Measurements from ENCODE around the gene AOC3. TPM values are rescaled to one million over a fixed set of nuclear protein-coding genes. Genes with fewer than 3 reads are reported as not detected.

The AOC3 gene
- total and polyA plus RNA-seq, 2 of the 8 experiments (the other 6 are each of a cell fraction or from before 2014, with no cell fraction given), result 2.5 to 2.7 TPM

GRCh38 chr17:42872251-42872965 lies 21.4 kb downstream of the AOC3 start:
- H3K4ac ChIP-seq (replicated peaks; ENCODE audit: insufficient read length, low read depth, low read length), result no peak overlapping the region
- no peak overlapping the region for H4K91ac ChIP-seq (replicated peaks; ENCODE audit: insufficient read length, low read length)
- no peaks in the 10 kb centered on the region for H3K23me2 ChIP-seq (ENCODE audit: low read depth, low read length)
- H3K36me3 ChIP-seq (ENCODE audit: control insufficient read depth in 2 of 4, insufficient read depth in 4 of 4, low read length in 3 of 4), result no peaks in the 10 kb centered on the region
- H3K4me2 ChIP-seq (ENCODE audit: insufficient read depth in 1 of 2, low read depth in 2 of 2, low read length in 2 of 2), result no peak overlapping the region
- no peak overlapping the region for H3K4me3 ChIP-seq (ENCODE audit: extremely low read depth in 1 of 4, insufficient read depth in 2 of 4, low read depth in 3 of 4, low read length in 4 of 4)
- H4K5ac ChIP-seq (ENCODE audit: insufficient read length, low read depth, low read length), result no peak overlapping the region
- H4K8ac ChIP-seq (ENCODE audit: extremely low read depth, insufficient read depth, low read length), result no peak overlapping the region; the same call in 1 of the 2 replicates
- H2BK12ac ChIP-seq (ENCODE audit: low read depth, low read length), result no peak overlapping the region
- DNase-seq (ENCODE audit: low read depth in 1 of 2, low spot score in 2 of 2) (no peak), FAIRE-seq (no peak)
- WGBS, 2 experiments (ENCODE audit: extremely low coverage in 1 of 2, insufficient coverage in 1 of 2, insufficient read length in 1 of 2, insufficient replicate concordance in 2 of 2, low coverage in 1 of 2, low lambda C conversion rate in 2 of 2, missing lambda C conversion rate in 1 of 2), result 95% methylated on average over 13 of the region's 13 CpGs; no CpG with 5 or more reads in 1 of the 2 experiments
- H2AFZ ChIP-seq (ENCODE audit: low read length), result no peak overlapping the region
- H4K20me1 ChIP-seq (replicated peaks in 1 of 2; ENCODE audit: control insufficient read depth in 1 of 2, insufficient read depth in 2 of 2, low read length in 2 of 2), result no peaks in the 10 kb centered on the region
- H3K9me3 ChIP-seq (ENCODE audit: insufficient read depth in 2 of 2, low read depth in 1 of 2, low read length in 1 of 2), result peaks cover 2 to 11% of the 10 kb centered on the region in 2 experiments; a peak in 1 of 4 replicates
- H3K9ac ChIP-seq (replicated peaks in 1 of 4; ENCODE audit: extremely low read depth in 1 of 4, low read depth in 3 of 4, low read length in 3 of 4), result no peak overlapping the region
- H2BK20ac ChIP-seq (ENCODE audit: low read length), result no peak overlapping the region
- no peak overlapping the region for H3K23ac ChIP-seq (ENCODE audit: insufficient read length)
- no peak overlapping the region for H2BK5ac ChIP-seq (ENCODE audit: low read depth, low read length)
- ChIA-PET POLR2A (ENCODE audit: partially characterized antibody) (no interaction called here), CTCF (ENCODE audit: partially characterized antibody) (no interaction called here)
- H3K14ac ChIP-seq (ENCODE audit: insufficient read length), result no peak overlapping the region
- H2AK5ac ChIP-seq (ENCODE audit: low read depth, low read length), result no peak overlapping the region
- no peak overlapping the region for H2BK120ac ChIP-seq (replicated peaks; ENCODE audit: low read depth, low read length)
- H3K18ac ChIP-seq (ENCODE audit: extremely low read depth, low read length), result no peak overlapping the region
- H3K56ac ChIP-seq (replicated peaks; ENCODE audit: insufficient read length, low read depth, low read length), result no peak overlapping the region
- no peak overlapping the region for H3K27ac ChIP-seq (ENCODE audit: low read depth, low read length)
- H2BK15ac ChIP-seq (ENCODE audit: low read length), result no peak overlapping the region
- H3K27me3 ChIP-seq (replicated peaks in 1 of 4; ENCODE audit: control insufficient read depth in 3 of 4, extremely low read depth in 1 of 4, insufficient read depth in 3 of 4, low read length in 3 of 4), result no peaks in the 10 kb centered on the region; a peak in 1 of 7 replicates
- H3K4me1 ChIP-seq (replicated peaks in 1 of 4; ENCODE audit: control insufficient read depth in 3 of 4, insufficient read depth in 4 of 4, low read length in 3 of 4), result no peaks in the 10 kb centered on the region
- H3K79me1 ChIP-seq (ENCODE audit: low read depth, low read length), result no peaks in the 10 kb centered on the region
- no peaks in the 10 kb centered on the region for H3K79me2 ChIP-seq (ENCODE audit: control insufficient read depth in 1 of 2, insufficient read depth in 2 of 2, low read length in 2 of 2)
- TF ChIP-seq RXRA (IDR thresholded peaks at IDR 0.05; ENCODE audit: insufficient read depth, low read depth, low read length) (no peak), NRF1 (IDR thresholded peaks at IDR 0.05; ENCODE audit: low read depth, low read length) (no peak), PHF8 (conservative IDR thresholded peaks at IDR 0.05; ENCODE audit: low read depth, low read length) (no peak), HDAC2 (IDR thresholded peaks at IDR 0.05; ENCODE audit: borderline replicate concordance in 1 of 2, low read depth in 2 of 2, low read length in 2 of 2) (no peak), SIX5 (IDR thresholded peaks at IDR 0.05; ENCODE audit: low read depth, low read length) (no peak), RBBP5 (IDR thresholded peaks at IDR 0.05; ENCODE audit: borderline replicate concordance, low read depth, low read length) (no peak), POLR2AphosphoS5 (IDR thresholded peaks at IDR 0.05; ENCODE audit: low read depth, low read length) (no peak), CHD2 (IDR thresholded peaks at IDR 0.05; ENCODE audit: low read length) (no peak), MAFK (IDR thresholded peaks at IDR 0.05; ENCODE audit: low read depth, low read length) (no peak), ASH2L (IDR thresholded peaks at IDR 0.05; ENCODE audit: low read length) (no peak), HDAC6 (IDR thresholded peaks at IDR 0.05; ENCODE audit: low read depth, low read length) (no peak), RAD21 (IDR thresholded peaks at IDR 0.05 in 1 of 2, conservative IDR thresholded peaks at IDR 0.05 in 1 of 2; ENCODE audit: low read depth in 2 of 2, low read length in 2 of 2) (no peak), JUN (IDR thresholded peaks at IDR 0.05; ENCODE audit: low read depth, low read length) (no peak)

Measured in H1 (cell line).